Activated T-helper 1 cell treated with anti-CD3 and anti-CD28 coated beads, Interleukin-12 subunit alpha, Interleukin-12 subunit beta, Interleukin-2, Interleukin-4 antibody, amounts not matched to agents 30 ng/mL and 10 ng/mL and 1 ng/mL, durations not matched to agents 14 hours and 24 hours and 36 hours (primary cell): ENCODE results near the gene PRKACB. TPM values are rescaled to one million over a fixed set of nuclear protein-coding genes. Genes with fewer than 3 reads are reported as not detected.
"Not testable (repeated sequence)": the region's sequence is repeated elsewhere in the genome, so short reads cannot be mapped to it uniquely, and the experiment has no call there.

Source experiments
- DNase-seq: peaks from one replicate; pipeline ENCODE4 v3.0.0; 2021; ENCODE audit warnings: low spot score
- H3K27ac Mint-ChIP-seq: one replicate; pipeline ENCODE4 v1.8.0; 2021; ENCODE audit warnings: mild to moderate bottlenecking, mixed read lengths
- H3K27me3 Mint-ChIP-seq: one replicate; pipeline ENCODE4 v1.8.0; 2022; ENCODE audit warnings: mild to moderate bottlenecking, moderate library complexity, mixed read lengths; ENCODE audit not compliant: insufficient read depth
- H3K36me3 Mint-ChIP-seq: one replicate; pipeline ENCODE4 v1.8.0; 2021; ENCODE audit warnings: low read depth, mixed read lengths
- H3K4me1 Mint-ChIP-seq: one replicate; pipeline ENCODE4 v1.8.0; 2021; ENCODE audit warnings: low read depth, mixed read lengths
- H3K4me3 Mint-ChIP-seq: one replicate; pipeline ENCODE4 v1.8.0; 2021; ENCODE audit warnings: mild to moderate bottlenecking, moderate library complexity, mixed read lengths
- H3K9me3 Mint-ChIP-seq: one replicate; pipeline ENCODE4 v1.8.0; 2021; ENCODE audit warnings: mixed read lengths
- intact Hi-C: fragments of 100-400 bp; cut with micrococcal nuclease; formaldehyde crosslinking; loops from one replicate; pipeline ENCODE4 v1.15.1; 2024
- total RNA-seq: library from RNA; stranded (reverse); gene quantifications from 2 replicates; pipeline ENCODE4 v1.2.3, GENCODE V29; 2022

PRKACB gene
- total RNA-seq, 1 donor from 2014 or later: 20.8 TPM

GRCh38 chr1:84199257-84199656, 55.2 kb downstream of the PRKACB start:
- peaks cover 8% of the 10 kb centered on the region for H3K9me3 Mint-ChIP-seq
- no peaks in the 10 kb centered on the region for H3K27me3 Mint-ChIP-seq
- H3K4me3 Mint-ChIP-seq: no peak overlapping the region
- peaks cover 37% of the 10 kb centered on the region for H3K36me3 Mint-ChIP-seq
- intact Hi-C loops: no loop called here
- no peak overlapping the region for H3K27ac Mint-ChIP-seq
- H3K4me1 Mint-ChIP-seq: no peaks in the 10 kb centered on the region
- no peak for DNase-seq

DNA sequence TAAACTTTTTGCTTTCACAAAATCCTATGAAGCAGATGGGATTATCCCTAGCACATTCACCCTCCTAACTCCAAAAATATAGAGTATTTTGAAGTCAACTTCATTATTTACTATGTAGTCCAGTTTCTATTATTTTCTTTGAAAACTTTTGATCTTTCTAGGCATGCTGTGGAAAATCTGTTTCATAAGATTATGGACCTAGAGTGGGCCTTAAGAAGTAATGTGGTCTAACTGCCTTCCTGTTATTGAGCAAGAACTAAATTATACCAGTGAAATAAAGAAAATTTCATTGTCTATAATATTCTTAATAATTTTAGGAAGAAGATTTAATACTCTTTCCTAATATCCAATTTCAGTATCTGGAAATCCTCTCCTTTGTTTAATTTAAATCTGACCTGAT, 58.1 kb downstream of the PRKACB start:
- H3K4me3 Mint-ChIP-seq: no peak overlapping the region
- no peak for DNase-seq
- H3K27me3 Mint-ChIP-seq: no peaks in the 10 kb centered on the region
- intact Hi-C loops: no loop called here
- peaks cover 8% of the 10 kb centered on the region for H3K9me3 Mint-ChIP-seq
- H3K27ac Mint-ChIP-seq: no peak overlapping the region
- peaks cover 43% of the 10 kb centered on the region for H3K36me3 Mint-ChIP-seq
- no peaks in the 10 kb centered on the region for H3K4me1 Mint-ChIP-seq

GRCh38 chr1:84206375-84206774, 62.3 kb downstream of the PRKACB start:
- Mint-ChIP-seq H3K27ac (no peak overlapping the region), H3K4me3 (no peak overlapping the region), H3K27me3 (no peaks in the 10 kb centered on the region), H3K36me3 (peaks cover 26% of the 10 kb centered on the region), H3K9me3 (no peaks in the 10 kb centered on the region), H3K4me1 (no peaks in the 10 kb centered on the region)
- intact Hi-C loops: no loop called here
- DNase-seq: no peak

GRCh38 chr1:84208935-84209334, 64.9 kb downstream of the PRKACB start:
- H3K4me3 Mint-ChIP-seq: no peak overlapping the region
- H3K36me3 Mint-ChIP-seq: peaks cover 20% of the 10 kb centered on the region
- H3K4me1 Mint-ChIP-seq: no peaks in the 10 kb centered on the region
- no peaks in the 10 kb centered on the region for H3K27me3 Mint-ChIP-seq
- no peak for DNase-seq
- intact Hi-C loops: no loop called here
- no peak overlapping the region for H3K27ac Mint-ChIP-seq
- no peaks in the 10 kb centered on the region for H3K9me3 Mint-ChIP-seq

- H3K4me1 Mint-ChIP-seq: no peaks in the 10 kb centered on the region
- H3K36me3 Mint-ChIP-seq: peaks cover 16% of the 10 kb centered on the region
- intact Hi-C loops: no loop called here
- H3K9me3 Mint-ChIP-seq: no peaks in the 10 kb centered on the region
- no peaks in the 10 kb centered on the region for H3K27me3 Mint-ChIP-seq
- no peak for DNase-seq
- no peak overlapping the region for H3K27ac Mint-ChIP-seq
- no peak overlapping the region for H3K4me3 Mint-ChIP-seq
Measured at GRCh38 chr1:84214115-84214956, 70.3 kb downstream of the PRKACB start.

- DNase-seq: no peak
- H3K9me3 Mint-ChIP-seq: peaks cover 18% of the 10 kb centered on the region
Measured at GRCh38 chr1:84217239-84217638, 73.2 kb downstream of the PRKACB start.

DNA sequence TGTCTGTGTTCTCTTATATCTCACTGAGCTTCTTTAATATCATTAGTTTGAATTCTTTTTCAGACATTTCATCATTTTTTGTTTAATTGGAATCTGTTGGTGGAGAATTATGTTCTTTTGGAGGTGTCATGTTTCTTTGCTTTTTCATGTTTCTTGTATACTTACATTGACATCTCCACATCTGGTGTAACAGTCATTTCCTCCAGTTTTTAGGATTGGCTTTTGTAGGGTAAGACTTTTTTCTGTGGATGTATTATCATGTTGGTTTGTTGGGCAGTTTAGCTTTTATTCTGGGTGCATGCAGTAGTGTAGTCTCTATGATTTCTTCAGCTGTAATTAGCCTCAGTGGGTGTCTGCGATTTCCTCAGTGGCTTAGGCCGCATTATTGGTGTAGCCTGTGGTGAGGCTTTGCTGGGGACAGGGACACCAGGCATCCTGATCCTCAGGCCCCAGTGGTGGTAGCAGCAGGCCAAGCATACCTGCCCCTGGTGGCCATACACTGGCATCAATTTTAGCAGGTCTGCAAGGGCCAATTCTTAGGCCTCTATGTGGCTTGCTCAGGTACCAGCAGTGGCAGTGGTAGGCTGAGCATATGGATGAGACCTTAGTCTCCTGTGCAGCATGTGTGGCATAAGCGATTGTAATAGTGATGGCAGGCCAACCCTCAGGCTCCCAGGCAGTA, 79.8 kb downstream of the PRKACB start:
- H3K4me3 Mint-ChIP-seq: no peak overlapping the region

More at GRCh38 chr1:84217239-84217638, 73.2 kb downstream of the PRKACB start:
- Mint-ChIP-seq H3K4me1 (no peaks in the 10 kb centered on the region), H3K4me3 (no peak overlapping the region), H3K27me3 (no peaks in the 10 kb centered on the region), H3K36me3 (peaks cover 24% of the 10 kb centered on the region), H3K27ac (no peak overlapping the region)
- intact Hi-C loops: no loop called here

GRCh38 chr1:84224905-84225304, 80.8 kb downstream of the PRKACB start:
- H3K4me3 Mint-ChIP-seq: no peak overlapping the region
- intact Hi-C loops: no loop called here
- H3K4me1 Mint-ChIP-seq: no peaks in the 10 kb centered on the region
- peaks cover 40% of the 10 kb centered on the region for H3K9me3 Mint-ChIP-seq
- H3K27me3 Mint-ChIP-seq: no peaks in the 10 kb centered on the region
- no peak for DNase-seq
- peaks cover 21% of the 10 kb centered on the region for H3K36me3 Mint-ChIP-seq
- no peak overlapping the region for H3K27ac Mint-ChIP-seq

More for the DNA sequence above, 79.8 kb downstream of the PRKACB start:
- intact Hi-C loops: no loop called here
- Mint-ChIP-seq H3K36me3 (peaks cover 26% of the 10 kb centered on the region), H3K9me3 (peaks cover 40% of the 10 kb centered on the region), H3K27me3 (no peaks in the 10 kb centered on the region), H3K27ac (no peak overlapping the region), H3K4me1 (no peaks in the 10 kb centered on the region)
- DNase-seq: no peak

DNA sequence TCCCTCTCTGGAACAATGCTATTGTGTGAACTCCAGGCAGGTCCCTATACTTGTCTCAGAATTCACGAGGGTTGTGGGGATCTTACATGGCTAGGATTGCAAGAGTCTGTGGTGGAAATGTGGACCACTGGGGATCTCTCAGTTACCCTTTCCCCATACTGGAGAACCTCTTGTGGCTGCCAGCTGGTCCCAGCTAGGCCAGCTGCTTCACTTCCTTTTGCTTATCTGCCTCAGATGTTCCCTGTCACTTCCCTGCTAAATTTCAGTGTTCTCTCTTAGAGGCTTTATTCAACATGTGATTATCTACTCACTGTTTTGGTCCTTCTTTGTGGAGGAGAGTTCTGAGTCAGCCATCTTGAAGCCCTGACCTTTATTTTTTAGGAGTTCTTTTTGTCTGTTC, 81.6 kb downstream of the PRKACB start:
- H3K36me3 Mint-ChIP-seq: peaks cover 17% of the 10 kb centered on the region
- H3K27me3 Mint-ChIP-seq: no peaks in the 10 kb centered on the region
- H3K4me1 Mint-ChIP-seq: no peaks in the 10 kb centered on the region
- intact Hi-C loops: no loop called here
- H3K4me3 Mint-ChIP-seq: no peak overlapping the region
- H3K9me3 Mint-ChIP-seq: peaks cover 36% of the 10 kb centered on the region
- DNase-seq: no peak
- no peak overlapping the region for H3K27ac Mint-ChIP-seq

- H3K4me1 Mint-ChIP-seq, intact Hi-C loops, H3K4me3 Mint-ChIP-seq, DNase-seq, H3K27ac Mint-ChIP-seq, H3K27me3 Mint-ChIP-seq: not testable (repeated sequence)
- Mint-ChIP-seq H3K36me3 (peaks cover 17% of the 10 kb centered on the region), H3K9me3 (peaks cover 14% of the 10 kb centered on the region)
Measured at GRCh38 chr1:84232676-84233075, 88.6 kb downstream of the PRKACB start.

- Mint-ChIP-seq H3K4me3 (no peak overlapping the region), H3K27me3 (no peaks in the 10 kb centered on the region), H3K36me3 (peaks cover 29% of the 10 kb centered on the region), H3K4me1 (no peaks in the 10 kb centered on the region), H3K9me3 (peaks cover 10% of the 10 kb centered on the region), H3K27ac (no peak overlapping the region)
- intact Hi-C loops: no loop called here
- no peak for DNase-seq
Measured at GRCh38 chr1:84236256-84236655, 92.2 kb downstream of the PRKACB start.

GRCh38 chr1:84242641-84243040, 98.6 kb downstream of the PRKACB start:
- Mint-ChIP-seq H3K9me3 (no peaks in the 10 kb centered on the region), H3K27me3 (peaks cover 3% of the 10 kb centered on the region), H3K4me1 (peaks cover 6% of the 10 kb centered on the region), H3K27ac (no peak overlapping the region), H3K36me3 (peaks cover 11% of the 10 kb centered on the region), H3K4me3 (no peak overlapping the region)
- intact Hi-C loops: no loop called here
- no peak for DNase-seq

DNA sequence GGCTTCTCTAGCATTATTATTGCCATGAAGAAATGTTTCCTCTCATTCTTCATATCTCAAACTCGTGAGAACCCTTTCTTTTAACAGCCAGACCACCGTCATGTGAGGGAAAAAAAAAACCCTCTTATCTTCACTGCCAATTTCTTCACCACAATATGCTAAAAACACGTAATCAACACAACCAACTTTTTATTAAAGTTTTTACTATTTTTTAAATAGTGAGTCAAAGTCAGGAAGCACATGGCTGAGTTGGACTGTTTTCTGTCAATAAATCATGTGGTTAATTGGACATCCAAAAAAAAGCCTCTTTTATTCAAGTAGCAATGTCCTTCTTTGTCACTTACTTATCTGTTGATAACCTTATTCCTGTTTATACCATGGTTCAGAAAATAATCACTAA, 101.5 kb downstream of the PRKACB start:
- Mint-ChIP-seq H3K9me3 (no peaks in the 10 kb centered on the region), H3K36me3 (no peaks in the 10 kb centered on the region), H3K27me3 (peaks cover 7% of the 10 kb centered on the region), H3K4me3 (no peak overlapping the region), H3K27ac (no peak overlapping the region), H3K4me1 (peaks cover 6% of the 10 kb centered on the region)
- no peak for DNase-seq
- intact Hi-C loops: no loop called here
